ENCODE measurements around the gene SEPTIN5. TPM values are rescaled to one million over a fixed set of nuclear protein-coding genes. Genes with fewer than 3 reads are reported as not detected.
"Not testable (repeated sequence)": the region's sequence is repeated elsewhere in the genome, so short reads cannot be mapped to it uniquely, and the experiment has no call there.

SEPTIN5 gene
- polyA plus RNA-seq, 1 experiment, result 38.8 TPM

DNA sequence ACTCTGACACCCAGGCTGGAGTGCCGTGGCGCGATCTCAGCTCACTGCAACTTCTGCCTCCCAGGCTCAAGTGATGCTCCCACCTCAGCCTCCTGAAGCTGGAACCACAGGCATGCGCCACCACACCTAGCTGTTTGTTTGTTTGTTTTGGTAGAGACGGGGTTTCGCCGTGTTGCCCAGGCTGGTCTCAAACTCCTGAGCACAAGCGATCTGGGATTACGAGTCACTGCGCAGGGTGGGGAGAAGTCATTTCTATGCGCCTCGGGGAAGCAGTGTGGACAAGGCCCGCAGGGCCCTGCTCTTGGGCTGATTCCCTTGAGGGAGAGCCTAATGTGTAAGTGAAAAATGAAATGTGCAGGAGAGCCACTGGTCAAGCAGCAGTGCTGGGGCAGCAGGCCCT is 19.6 kb upstream of the SEPTIN5 start:
- POLR2A ChIA-PET, result no interaction called here
- TF ChIP-seq, protein P1, sequence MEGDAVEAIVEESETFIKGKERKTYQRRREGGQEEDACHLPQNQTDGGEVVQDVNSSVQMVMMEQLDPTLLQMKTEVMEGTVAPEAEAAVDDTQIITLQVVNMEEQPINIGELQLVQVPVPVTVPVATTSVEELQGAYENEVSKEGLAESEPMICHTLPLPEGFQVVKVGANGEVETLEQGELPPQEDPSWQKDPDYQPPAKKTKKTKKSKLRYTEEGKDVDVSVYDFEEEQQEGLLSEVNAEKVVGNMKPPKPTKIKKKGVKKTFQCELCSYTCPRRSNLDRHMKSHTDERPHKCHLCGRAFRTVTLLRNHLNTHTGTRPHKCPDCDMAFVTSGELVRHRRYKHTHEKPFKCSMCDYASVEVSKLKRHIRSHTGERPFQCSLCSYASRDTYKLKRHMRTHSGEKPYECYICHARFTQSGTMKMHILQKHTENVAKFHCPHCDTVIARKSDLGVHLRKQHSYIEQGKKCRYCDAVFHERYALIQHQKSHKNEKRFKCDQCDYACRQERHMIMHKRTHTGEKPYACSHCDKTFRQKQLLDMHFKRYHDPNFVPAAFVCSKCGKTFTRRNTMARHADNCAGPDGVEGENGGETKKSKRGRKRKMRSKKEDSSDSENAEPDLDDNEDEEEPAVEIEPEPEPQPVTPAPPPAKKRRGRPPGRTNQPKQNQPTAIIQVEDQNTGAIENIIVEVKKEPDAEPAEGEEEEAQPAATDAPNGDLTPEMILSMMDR (IDR thresholded peaks at IDR 0.05; ENCODE audit: insufficient read depth, low read depth, low read length), result no peak

DNA sequence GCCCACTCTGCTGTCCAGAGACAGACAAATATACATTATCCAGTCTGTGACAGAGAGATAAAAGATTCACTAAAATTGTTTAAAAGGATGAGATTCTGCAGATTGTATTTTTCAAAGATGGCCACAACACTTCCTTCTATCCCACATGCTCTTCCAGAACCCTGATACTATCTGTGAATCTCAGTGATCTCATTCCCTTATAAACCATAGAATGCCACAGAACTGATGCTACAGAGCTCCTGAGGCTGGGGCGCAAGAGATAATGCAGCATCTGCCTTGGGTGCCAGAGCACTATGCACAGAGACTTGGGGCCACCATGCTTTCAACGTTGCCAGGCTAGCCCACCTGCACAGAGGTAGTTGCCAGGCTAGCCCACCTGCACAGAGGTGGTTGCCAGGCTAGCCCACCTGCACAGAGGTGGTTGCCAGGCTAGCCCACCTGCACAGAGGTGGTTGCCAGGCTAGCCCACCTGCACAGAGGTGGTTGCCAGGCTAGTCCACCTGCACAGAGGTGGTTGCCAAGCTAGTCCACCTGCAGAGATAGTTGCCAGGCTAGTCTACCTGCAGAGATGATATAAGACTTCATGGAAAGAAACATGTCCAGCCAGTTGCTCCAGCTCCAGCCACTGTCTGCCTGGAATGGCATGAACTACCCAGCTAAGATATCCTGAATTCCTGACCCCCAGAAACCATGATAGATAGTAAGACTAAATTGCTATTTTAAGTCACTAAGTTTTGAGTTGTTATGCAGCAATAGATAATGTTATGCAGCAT is 17.6 kb upstream of the SEPTIN5 start:
- H3K27me3 ChIP-seq (ENCODE audit: control insufficient read depth, insufficient read depth, low read length), result no peaks in the 10 kb centered on the region
- H3K4me3 ChIP-seq (ENCODE audit: low read depth, low read length), result no peak overlapping the region
- H3K36me3 ChIP-seq (ENCODE audit: control insufficient read depth, insufficient read depth, low read length), result no peaks in the 10 kb centered on the region
- ChIA-PET CTCF (interaction anchor here (1.6 kb wide), 1 partner anchor 10 kb away, joined by 5 read pairs; no protein-coding TSS in a partner anchor), POLR2A (no interaction called here)
- no peak for DNase-seq (ENCODE audit: low read depth)
- TF ChIP-seq, protein P1 (IDR thresholded peaks at IDR 0.05; ENCODE audit: insufficient read depth, low read depth, low read length), result no peak

More for the DNA sequence above, 19.6 kb upstream of the SEPTIN5 start:
- CTCF ChIA-PET, result no interaction called here
- H3K4me3 ChIP-seq (ENCODE audit: low read depth, low read length), result no peak overlapping the region
- no peaks in the 10 kb centered on the region for H3K36me3 ChIP-seq (ENCODE audit: control insufficient read depth, insufficient read depth, low read length)
- no peaks in the 10 kb centered on the region for H3K27me3 ChIP-seq (ENCODE audit: control insufficient read depth, insufficient read depth, low read length)
- no peak for DNase-seq (ENCODE audit: low read depth)

DNA sequence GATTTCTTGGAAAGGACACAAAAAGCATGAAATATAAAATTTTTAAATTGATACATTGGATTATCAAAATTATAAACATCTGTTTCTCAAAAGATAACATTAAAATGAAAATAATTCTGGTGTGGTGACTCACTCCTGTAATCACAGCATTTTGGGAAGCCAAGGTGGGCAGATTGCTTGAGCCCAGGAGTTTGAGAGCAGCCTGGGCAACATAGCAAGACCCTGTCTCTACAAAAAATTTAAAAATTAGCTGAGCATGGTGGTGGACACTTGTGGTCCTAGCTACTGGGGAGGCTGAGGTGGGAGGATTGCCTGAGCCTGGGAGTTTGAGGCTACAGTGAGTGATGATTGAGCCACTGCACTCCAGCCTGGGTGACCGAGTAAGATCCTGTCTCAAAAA is 16.4 kb upstream of the SEPTIN5 start:
- POLR2A ChIA-PET; H3K36me3 ChIP-seq (ENCODE audit: control insufficient read depth, insufficient read depth, low read length); H3K4me3 ChIP-seq (ENCODE audit: low read depth, low read length); DNase-seq (ENCODE audit: low read depth); H3K27me3 ChIP-seq (ENCODE audit: control insufficient read depth, insufficient read depth, low read length): not testable (repeated sequence)
- CTCF ChIA-PET, result interaction anchor here (1.0 kb wide), 1 partner anchor 9 kb away, joined by 5 read pairs; no protein-coding TSS in a partner anchor

DNA sequence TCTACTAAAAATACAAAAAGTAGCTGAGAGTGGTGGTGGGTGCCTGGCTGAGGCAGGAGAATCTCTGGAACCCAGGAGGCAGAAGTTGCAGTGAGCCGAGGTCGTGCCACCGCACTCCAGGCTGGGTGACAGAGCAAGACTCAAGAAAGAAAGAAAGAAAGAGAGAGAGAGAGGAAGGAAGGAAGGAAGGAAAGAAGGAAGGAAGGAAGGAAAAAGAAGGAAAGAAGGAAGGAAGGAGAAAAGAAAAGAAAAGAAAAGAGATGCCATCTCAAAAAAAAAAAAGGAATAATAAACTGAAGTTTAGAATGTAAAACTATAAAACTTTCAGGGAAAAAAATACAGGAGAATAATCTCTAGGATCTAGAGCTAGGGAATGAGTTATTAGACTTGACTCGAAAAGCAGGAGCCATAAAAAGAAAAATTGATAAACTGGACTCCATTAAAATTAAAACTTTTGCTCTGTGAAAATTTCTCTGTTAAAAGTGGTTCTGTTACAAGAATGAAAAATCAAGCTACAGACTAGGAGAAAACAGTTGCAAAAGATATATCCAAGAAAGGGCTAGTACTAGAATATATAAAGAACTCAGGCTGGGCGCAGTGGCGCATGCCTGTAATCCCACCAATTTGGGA is 13.4 kb upstream of the SEPTIN5 start:
- POLR2A ChIA-PET, result no interaction called here
- H3K4me3 ChIP-seq (ENCODE audit: low read depth, low read length), result no peak overlapping the region
- no peaks in the 10 kb centered on the region for H3K36me3 ChIP-seq (ENCODE audit: control insufficient read depth, insufficient read depth, low read length)
- DNase-seq (ENCODE audit: low read depth), result no peak
- CTCF ChIA-PET, result interaction anchor here (0.6 to 1.6 kb wide), 3 partner anchors 9 to 114 kb away, joined by 3 to 6 read pairs (median 3); no protein-coding TSS in a partner anchor
- TF ChIP-seq, protein P1 (IDR thresholded peaks at IDR 0.05; ENCODE audit: insufficient read depth, low read depth, low read length), result no peak
- peaks cover 4% of the 10 kb centered on the region for H3K27me3 ChIP-seq (ENCODE audit: control insufficient read depth, insufficient read depth, low read length)

DNA sequence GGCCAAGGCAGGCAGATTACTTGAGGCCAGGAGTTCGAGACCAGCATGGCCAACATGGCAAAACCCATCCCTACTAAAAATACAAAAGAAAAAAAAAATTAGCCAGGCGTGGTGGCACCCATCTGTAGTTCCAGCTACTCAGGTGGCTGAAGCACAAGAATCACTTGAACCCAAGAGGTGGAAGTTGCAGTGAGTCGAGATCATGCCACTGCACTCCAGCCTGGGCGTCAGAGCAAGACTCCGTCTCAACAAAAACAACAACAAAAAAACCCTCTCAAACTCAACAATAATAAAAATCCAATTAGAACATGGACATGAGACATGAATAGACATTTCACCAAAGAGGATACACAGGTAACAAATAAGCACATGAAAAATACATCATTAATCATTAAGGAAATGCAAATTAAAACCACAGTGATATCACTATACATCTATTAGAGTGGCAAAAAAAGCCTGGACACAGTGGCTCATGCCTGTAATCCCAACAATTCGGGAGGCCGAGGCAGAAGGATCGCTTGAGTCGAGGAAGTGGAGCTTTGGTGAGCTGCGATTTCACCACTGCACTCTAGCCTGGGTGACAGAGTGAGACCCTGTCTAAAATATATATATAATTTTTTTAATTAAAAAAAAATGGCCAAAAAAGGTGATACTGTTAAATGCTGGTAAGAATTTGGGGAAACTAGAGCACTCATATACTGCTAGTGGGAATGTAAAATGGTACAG is 12.7 kb upstream of the SEPTIN5 start:
- no peak overlapping the region for H3K4me3 ChIP-seq (ENCODE audit: low read depth, low read length)
- ChIA-PET POLR2A (no interaction called here), CTCF (interaction anchor here (0.6 to 1.8 kb wide), 2 partner anchors 11 to 15 kb away, joined by 3 to 4 read pairs; no protein-coding TSS in a partner anchor)
- H3K27me3 ChIP-seq (ENCODE audit: control insufficient read depth, insufficient read depth, low read length), result peaks cover 4% of the 10 kb centered on the region
- DNase-seq (ENCODE audit: low read depth), result no peak
- H3K36me3 ChIP-seq (ENCODE audit: control insufficient read depth, insufficient read depth, low read length), result no peaks in the 10 kb centered on the region
- TF ChIP-seq, protein P1 (IDR thresholded peaks at IDR 0.05; ENCODE audit: insufficient read depth, low read depth, low read length), result no peak

Data from BJ (cell line).